Caki2 (cell line): ENCODE data around the gene KRTAP5-11. TPM values are rescaled to one million over a fixed set of nuclear protein-coding genes. Genes with fewer than 3 reads are reported as not detected.
A peak's percentile ranks its signal among the peaks of the same experiment; 100 is the strongest.
"Not testable (repeated sequence)": the region's sequence is repeated elsewhere in the genome, so short reads cannot be mapped to it uniquely, and the experiment has no call there.

Experiments
- DNase-seq: peaks from one replicate; pipeline ENCODE4 v3.0.0-alpha.2; 2015; ENCODE audit warnings: low read depth
- in situ Hi-C: cut with HindIII; loops from 2 replicates; pipeline ENCODE4 v1.10.0; 2016; ENCODE audit warnings: low sequenced_read_pairs, low pct_unique_long_range_greater_than_20kb, mixed read lengths
- total RNA-seq: library from RNA; depleted of rRNA; stranded (reverse); fragments of >200 nt; shearing (Covaris generic); gene quantifications from 2 replicates; pipeline ENCODE4 v1.2.3, GENCODE V29; 2014; ENCODE audit warnings: low replicate concordance

Gene KRTAP5-11
- total RNA-seq, 1 experiment from 2014 or later = not detected

DNA sequence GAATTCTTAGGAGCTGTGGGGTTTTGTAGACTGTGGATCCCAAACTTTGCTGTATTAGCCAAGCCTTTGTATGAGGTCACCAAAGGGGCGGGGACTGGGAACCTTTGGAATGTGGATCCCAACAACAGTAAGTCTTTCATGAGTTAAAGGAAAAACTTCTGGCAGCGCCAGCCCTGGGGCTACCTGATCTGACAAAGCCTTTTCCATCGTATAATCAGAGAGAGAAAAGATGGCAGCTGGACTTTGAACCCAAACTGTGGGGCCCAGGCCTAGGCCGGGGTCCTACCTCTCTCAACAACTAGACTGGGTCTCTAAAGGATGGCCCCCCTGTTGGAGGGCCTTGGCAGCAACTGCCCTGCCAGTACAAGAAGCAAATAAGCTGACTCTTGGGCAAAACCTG is 5.6 kb upstream of the KRTAP5-11 start:
- in situ Hi-C loops, DNase-seq: not testable (repeated sequence)

DNA sequence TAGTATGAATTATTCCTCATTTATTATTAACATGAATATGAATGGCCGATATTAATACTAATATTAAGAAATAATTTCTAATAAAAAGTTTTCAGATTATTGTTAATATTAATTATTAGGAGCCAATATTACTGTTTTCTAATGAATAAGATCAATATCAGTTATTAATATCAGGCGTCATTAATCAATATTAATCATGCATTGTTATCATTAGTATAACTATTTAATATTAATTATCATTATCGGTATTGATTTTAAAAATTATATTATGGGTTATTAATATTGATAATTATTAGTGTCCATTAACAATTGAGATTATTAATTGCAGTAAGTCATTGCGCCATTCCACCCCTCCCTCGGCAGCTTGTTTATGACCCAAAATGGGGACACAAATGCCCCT is 3.0 kb upstream of the KRTAP5-11 start:
- in situ Hi-C loops, DNase-seq: not testable (repeated sequence)

DNA sequence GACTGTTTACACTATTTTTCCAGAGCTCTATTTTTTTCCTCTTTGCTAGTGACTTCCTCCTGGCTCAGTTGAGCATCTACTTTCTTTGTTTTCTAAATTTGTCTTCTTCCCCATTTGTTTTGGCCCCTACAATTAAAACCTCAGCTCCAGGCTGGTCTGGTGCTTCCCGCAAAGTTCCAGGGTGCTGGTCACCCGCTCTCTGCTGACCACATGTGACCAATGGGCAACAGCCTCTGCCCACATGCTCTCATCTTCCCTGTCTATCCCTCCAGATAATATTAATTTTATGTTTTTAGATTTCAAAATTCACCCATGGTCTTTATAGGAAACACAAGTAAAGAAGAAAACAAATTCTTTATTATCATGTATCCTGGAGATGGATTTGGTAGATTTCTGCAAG is 294 bp upstream of the KRTAP5-11 start:
- in situ Hi-C loops, DNase-seq: not testable (repeated sequence)

GRCh38 chr11:71581826-71582225 is 849 bp downstream of the KRTAP5-11 start:
- in situ Hi-C loops = no loop called here
- no peak for DNase-seq

GRCh38 chr11:71580057-71581003 is 2.3 kb downstream of the KRTAP5-11 start:
- in situ Hi-C loops = no loop called here
- peak; percentile 44 for DNase-seq

- in situ Hi-C loops, DNase-seq: not testable (repeated sequence)
These were observed 3.2 kb downstream of the KRTAP5-11 start for GRCh38 chr11:71579513-71579912.

DNA sequence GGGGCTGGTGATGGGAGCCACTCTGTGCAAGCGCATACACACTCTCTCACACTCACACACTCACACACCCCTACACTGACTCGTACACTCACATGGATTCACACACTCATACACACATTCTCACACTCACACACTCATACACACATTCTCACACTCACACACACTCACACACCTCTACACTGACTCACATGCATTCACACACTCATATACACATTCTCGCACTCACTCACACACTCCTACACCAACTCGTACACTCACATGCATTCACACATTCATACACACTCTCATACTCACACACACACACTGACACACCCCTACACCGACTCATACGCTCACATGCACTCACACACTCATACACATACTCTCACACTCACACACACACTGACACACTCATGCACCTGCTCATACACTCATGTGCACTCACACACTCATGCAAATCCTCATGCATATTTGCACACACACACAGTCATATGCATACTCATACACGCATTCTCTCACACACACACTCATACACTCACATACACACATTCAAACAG is 5.1 kb downstream of the KRTAP5-11 start:
- in situ Hi-C loops = no loop called here
- no peak for DNase-seq

DNA sequence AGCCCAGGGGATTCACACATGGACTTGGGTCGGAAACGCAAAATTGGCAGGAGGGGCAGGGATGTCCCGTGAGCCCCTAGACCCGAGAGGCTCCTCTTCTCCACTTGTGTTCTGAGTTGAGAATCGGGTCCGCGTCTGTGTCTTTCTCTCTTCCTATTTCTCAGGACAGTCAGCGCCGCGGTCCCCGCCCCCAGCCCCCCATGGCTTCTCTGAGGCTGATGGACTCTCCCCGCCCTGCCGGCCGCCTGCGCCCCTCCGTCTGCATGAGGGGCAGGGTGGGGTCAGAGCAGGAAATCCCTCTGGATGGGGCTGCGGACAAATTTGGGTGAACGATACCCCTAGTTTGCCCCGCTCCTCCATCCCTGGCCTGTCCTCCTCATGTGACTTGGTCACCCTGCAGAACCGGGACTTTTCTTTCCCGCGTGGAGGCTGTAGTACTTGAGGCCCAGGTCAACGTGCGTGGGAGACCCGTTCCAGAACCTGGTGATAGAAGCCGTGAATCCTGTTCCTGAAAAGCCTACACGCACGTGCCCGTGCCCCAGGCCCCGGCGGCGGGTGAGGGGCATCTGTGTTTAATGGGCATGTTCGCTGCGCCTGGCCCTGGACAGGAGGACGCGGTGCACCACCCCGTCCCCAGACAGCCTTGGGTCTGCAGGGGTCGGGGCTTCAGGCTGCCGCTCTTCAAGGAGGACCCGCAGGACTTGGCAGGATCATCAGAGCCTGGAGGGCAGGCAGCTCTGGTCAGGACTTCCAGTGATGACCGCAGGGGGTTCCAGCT is 5.8 kb downstream of the KRTAP5-11 start:
- in situ Hi-C loops, DNase-seq: not testable (repeated sequence)

DNA sequence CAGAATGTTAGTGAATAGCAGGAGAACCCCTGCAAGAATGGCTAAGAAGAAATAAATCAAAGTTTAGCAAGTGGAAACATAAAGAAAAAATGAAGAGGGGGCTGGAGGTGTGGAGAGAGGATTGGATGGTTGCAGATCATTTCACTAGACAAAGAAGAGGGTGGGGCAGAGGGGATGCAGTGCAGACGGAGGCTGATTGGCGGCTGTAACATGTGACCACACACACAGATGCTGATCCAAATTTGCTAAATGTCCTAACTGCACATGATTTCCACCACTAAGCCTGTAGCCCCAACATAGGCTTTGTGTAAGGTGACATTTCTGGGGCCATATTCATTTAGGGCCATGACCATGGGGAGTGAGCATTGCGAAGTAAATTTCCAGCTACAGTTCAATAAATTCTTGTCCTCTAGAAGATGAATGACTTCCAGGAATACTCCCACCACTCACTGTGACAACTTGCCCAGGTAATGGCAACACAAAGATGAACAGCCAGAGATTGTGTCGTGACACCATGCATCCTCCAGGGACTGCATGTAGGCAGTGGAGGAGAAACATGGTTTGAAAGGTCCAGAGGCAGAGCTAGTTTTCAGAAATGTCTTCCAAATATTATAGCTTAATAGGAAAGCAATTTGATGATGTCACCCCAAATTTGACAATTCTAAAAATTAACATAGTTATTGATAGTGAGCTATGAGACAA is 6.8 kb downstream of the KRTAP5-11 start:
- in situ Hi-C loops = no loop called here

GRCh38 chr11:71574418-71574817 is 8.3 kb downstream of the KRTAP5-11 start:
- in situ Hi-C loops = no loop called here
- DNase-seq = no peak

More for the DNA sequence above, 6.8 kb downstream of the KRTAP5-11 start:
- no peak for DNase-seq

GRCh38 chr11:71572811-71573210 is 9.9 kb downstream of the KRTAP5-11 start:
- in situ Hi-C loops = no loop called here
- no peak for DNase-seq

GRCh38 chr11:71571101-71571850 is 11.4 kb downstream of the KRTAP5-11 start:
- in situ Hi-C loops, DNase-seq: not testable (repeated sequence)

- no peak for DNase-seq
- in situ Hi-C loops = no loop called here
These were observed 13.8 kb downstream of the KRTAP5-11 start for GRCh38 chr11:71568704-71569349.

DNA sequence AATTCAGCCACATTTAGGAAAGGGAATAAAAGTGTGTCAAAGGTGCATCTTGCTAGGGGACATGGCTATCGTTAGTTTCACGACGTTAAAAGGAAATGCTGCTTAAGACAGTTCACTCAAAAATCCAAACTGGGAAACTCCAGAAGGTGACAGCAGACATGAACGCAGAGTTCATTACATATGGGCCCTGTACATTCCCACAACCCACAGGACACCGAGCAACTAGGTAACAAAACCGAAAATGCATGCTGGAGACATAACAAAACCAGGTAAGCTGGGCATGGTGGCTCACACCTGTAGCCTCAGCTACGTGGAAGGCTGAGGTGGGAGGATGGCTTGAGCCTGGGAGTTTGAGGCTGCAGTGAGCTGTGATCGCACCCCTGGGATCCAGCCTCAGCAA is 15.0 kb downstream of the KRTAP5-11 start:
- in situ Hi-C loops, DNase-seq: not testable (repeated sequence)

GRCh38 chr11:71566626-71567599 is 15.8 kb downstream of the KRTAP5-11 start:
- DNase-seq, in situ Hi-C loops: not testable (repeated sequence)

DNA sequence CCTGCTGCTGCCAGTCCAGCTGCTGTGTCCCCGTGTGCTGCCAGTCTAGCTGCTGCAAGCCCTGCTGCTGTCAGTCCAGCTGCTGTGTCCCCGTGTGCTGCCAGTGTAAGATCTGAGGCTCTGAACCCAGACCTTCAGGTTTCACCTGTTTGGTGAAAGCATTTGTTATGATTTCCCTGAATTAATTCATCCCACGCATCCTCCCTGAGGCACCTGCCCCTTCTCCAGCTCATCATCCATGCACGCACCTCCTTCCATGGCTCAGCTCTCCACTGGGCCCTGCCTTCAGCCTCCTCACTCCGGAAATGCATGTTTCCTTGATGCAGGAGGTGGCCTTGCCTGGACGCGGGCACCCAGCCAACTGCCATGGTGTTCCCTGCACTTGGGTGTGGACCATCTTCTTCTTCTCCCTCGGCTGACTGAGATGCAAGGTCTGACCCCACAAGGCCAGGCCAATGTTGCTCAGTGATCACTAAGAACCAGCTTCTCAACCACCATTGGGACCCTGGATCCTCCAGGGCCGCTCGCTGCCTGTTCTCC is 16.5 kb downstream of the KRTAP5-11 start:
- no peak for DNase-seq
- in situ Hi-C loops = no loop called here
